Type B pancreatic cell (in vitro differentiated cells): Measurements from ENCODE around the gene FAM24B. TPM values are rescaled to one million over a fixed set of nuclear protein-coding genes. Genes with fewer than 3 reads are reported as not detected.

Experiments used
- DNase-seq: peaks from one replicate; pipeline ENCODE4 v3.0.0; 2021; ENCODE audit warnings: mixed read lengths; ENCODE audit not compliant: unreplicated experiment; ENCODE audit errors: extremely low spot score
- H3K27ac Mint-ChIP-seq: 2 replicates; pipeline ENCODE4 v1.8.0; 2021; ENCODE audit warnings: mild to moderate bottlenecking, mixed read lengths
- H3K27me3 Mint-ChIP-seq: 2 replicates; pipeline ENCODE4 v1.8.0; 2021; ENCODE audit warnings: mixed read lengths
- H3K36me3 Mint-ChIP-seq: 2 replicates; pipeline ENCODE4 v1.8.0; 2021; ENCODE audit warnings: mixed read lengths
- H3K4me1 Mint-ChIP-seq: one replicate; pipeline ENCODE4 v1.8.0; 2021; ENCODE audit warnings: mixed read lengths; ENCODE audit not compliant: unreplicated experiment
- H3K4me3 Mint-ChIP-seq: 2 replicates; pipeline ENCODE4 v1.8.0; 2021; ENCODE audit warnings: mild to moderate bottlenecking, mixed read lengths
- H3K9me3 Mint-ChIP-seq: 2 replicates; pipeline ENCODE4 v1.8.0; 2021; ENCODE audit warnings: mixed read lengths
- CTCF ChIP-seq: fragments of 200-600 bp; sonication (generic); conservative IDR thresholded peaks from 2 replicates; pipeline ENCODE4 v1.5.0; 2021; ENCODE audit warnings: antibody characterized with exemption, mild to moderate bottlenecking
- total RNA-seq: library from RNA; stranded (reverse); gene quantifications from 2 replicates; pipeline ENCODE4 v1.2.1, GENCODE V29; 2021; ENCODE audit warnings: low replicate concordance

Gene FAM24B
- total RNA-seq, 1 donor from 2014 or later = not detected

GRCh38 chr10:122894261-122894944, 15.0 kb upstream of the FAM24B start:
- Mint-ChIP-seq H3K9me3 (no peaks in the 10 kb centered on the region), H3K36me3 (no peaks in the 10 kb centered on the region), H3K4me1 (no peaks in the 10 kb centered on the region), H3K27ac (no peak overlapping the region), H3K4me3 (no peak overlapping the region), H3K27me3 (peaks cover 28% of the 10 kb centered on the region)
- no peak for TF ChIP-seq CTCF
- no peak for DNase-seq

- TF ChIP-seq CTCF = no peak
- H3K4me3 Mint-ChIP-seq = no peak overlapping the region
- H3K27me3 Mint-ChIP-seq = peaks cover 37% of the 10 kb centered on the region
- no peaks in the 10 kb centered on the region for H3K36me3 Mint-ChIP-seq
- no peaks in the 10 kb centered on the region for H3K4me1 Mint-ChIP-seq
- H3K27ac Mint-ChIP-seq = no peak overlapping the region
- H3K9me3 Mint-ChIP-seq = no peaks in the 10 kb centered on the region
- no peak for DNase-seq
Measured at GRCh38 chr10:122884166-122884565, 4.8 kb upstream of the FAM24B start.

GRCh38 chr10:122882766-122883165, 3.4 kb upstream of the FAM24B start:
- DNase-seq = no peak
- Mint-ChIP-seq H3K4me1 (no peaks in the 10 kb centered on the region), H3K9me3 (no peaks in the 10 kb centered on the region), H3K4me3 (no peak overlapping the region), H3K36me3 (no peaks in the 10 kb centered on the region), H3K27ac (no peak overlapping the region), H3K27me3 (peaks cover 40% of the 10 kb centered on the region)
- TF ChIP-seq CTCF = no peak

- no peak for DNase-seq
- H3K36me3 Mint-ChIP-seq = no peaks in the 10 kb centered on the region
Measured at GRCh38 chr10:122878799-122879338, 512 bp downstream of the FAM24B start.

GRCh38 chr10:122877264-122877663, 2.1 kb downstream of the FAM24B start:
- Mint-ChIP-seq H3K27me3 (peaks cover 50% of the 10 kb centered on the region), H3K9me3 (no peaks in the 10 kb centered on the region), H3K4me1 (no peaks in the 10 kb centered on the region), H3K36me3 (no peaks in the 10 kb centered on the region), H3K4me3 (no peak overlapping the region), H3K27ac (no peak overlapping the region)
- DNase-seq = no peak
- no peak for TF ChIP-seq CTCF

More at GRCh38 chr10:122878799-122879338, 512 bp downstream of the FAM24B start:
- TF ChIP-seq CTCF = no peak
- Mint-ChIP-seq H3K4me3 (peak overlapping the region; percentile 71), H3K4me1 (no peaks in the 10 kb centered on the region), H3K9me3 (no peaks in the 10 kb centered on the region), H3K27me3 (peaks cover 54% of the 10 kb centered on the region), H3K27ac (no peak overlapping the region)
